ENCODE results near the gene NFIX.

The NFIX gene

DNA sequence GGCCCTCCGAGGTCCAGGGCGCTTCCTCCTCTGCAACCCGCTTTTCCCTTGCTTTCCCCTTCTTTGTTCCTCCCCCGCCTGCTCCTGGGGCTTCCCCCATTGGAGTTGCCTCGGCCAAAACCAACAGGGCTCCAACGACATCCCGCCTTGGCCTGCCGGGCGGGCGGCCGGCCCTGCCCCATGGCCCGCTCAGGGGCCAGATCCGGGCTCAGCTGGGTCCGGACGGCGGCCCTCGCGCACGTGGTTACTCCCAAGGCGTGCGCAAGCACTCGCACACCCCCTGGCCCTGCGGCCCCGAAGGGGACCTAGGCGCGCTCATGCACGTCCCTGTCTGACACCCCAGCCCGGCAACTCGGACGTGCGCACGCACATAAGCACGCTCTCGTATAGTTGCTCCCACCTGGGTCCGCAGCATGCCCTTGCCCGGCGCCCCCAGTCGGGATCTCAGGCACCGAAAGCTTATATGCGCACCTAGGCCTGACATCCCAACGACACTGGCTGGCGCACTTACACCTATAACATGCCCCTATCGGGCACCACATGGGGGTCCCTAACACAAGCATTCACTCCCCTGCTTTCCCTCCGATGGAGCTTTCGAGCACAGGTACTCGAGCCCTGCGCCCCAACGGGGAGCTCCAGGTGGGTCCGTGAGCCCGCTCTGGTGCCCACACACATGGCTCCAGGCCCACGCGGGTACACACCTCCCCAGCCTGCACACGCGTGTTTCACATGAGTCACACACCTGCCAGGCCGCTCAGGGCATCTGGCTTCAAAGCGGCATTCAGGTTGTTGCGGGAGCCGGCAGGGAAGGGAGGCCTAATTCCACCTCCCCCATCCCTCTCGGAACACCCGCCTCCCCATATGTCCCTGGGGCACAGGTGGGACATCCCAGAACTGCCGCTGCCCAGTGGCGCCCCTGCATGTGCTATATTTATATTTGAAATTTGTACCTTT is 15.0 kb downstream of the NFIX start:
- ATAC-seq = no peak

DNA sequence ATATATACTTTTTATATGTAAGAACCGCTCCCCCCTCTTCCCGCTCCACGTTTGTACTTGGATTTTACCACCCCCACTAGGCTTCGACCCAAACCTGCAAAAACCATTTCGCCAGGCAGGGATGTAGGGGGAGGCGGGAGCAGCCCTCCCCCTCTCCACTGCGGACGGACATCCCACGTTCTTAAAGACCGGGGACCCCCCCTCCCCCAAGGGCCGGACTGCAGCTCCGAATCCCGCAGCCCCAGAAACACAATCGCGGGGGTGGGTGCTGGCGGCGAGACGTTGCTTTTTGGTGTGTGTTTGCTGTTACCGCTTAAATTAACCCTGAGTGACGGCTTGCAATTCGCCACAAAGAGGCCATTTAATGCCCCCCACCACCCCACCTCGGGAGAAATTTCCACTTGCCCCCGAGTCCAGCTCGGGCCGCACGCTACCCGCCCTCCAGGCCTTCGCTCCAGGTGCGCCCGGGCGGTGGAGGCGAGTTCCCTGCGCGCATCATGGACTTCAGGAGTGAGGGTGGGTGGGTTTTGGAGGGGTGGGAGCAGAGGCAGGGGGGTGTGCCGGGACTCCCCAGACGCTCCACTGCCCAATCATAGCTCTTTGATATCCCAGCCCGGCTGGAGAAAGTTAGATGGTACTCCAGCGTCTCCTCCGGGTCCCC is 15.8 kb downstream of the NFIX start:
- ATAC-seq = no peak

DNA sequence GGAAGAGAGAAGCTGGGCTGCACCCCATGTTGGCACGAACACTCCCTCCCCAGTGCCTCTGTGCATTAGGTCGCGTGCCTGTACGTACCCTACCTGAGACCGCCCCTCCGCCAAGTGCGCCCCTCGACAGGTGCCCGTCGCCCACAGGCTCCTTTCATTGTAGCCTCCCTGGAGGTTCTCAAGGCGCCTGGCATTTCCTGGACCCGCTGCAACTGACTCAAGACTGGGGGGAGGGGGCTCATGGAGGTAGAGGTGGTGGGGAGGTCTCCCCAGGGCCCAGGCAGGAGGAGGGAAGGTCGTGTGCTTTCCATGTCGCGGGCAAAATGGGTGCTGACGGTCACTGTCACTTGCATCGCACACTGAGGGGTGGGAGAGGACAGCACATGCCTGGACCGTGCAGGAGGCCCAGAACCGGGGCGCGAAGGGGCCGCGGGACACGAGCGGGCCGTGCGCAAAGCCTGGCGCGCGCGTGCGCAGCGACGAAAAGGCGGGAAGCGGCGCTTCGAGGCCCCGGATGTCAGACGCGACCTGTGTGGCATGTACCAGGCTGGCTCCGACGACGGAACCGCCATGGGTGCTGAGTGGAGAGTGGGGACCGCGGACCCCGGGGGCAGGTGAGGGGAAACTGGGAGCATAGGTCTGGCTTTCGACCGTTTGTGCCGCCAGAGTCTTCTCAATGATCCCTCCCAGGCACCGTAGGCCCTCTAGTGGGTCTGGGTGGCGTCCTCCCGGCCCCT is 16.5 kb downstream of the NFIX start:
- no peak for ATAC-seq

DNA sequence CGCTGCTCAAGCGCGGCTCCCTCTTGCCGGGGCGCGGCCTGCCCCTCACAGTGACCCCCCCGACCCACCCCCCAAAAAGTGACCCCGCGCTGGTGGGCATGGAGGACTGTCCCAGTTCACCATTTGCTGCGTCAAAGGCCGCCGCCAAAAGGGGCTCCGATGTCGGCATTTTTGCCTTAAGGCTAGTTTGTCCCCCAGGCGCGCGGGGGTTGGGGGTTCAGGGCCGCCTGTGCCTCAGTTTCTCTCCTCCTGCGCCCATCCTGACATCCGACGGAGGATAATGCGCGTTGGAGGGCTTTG is 17.1 kb downstream of the NFIX start:
- no peak for ATAC-seq

DNA sequence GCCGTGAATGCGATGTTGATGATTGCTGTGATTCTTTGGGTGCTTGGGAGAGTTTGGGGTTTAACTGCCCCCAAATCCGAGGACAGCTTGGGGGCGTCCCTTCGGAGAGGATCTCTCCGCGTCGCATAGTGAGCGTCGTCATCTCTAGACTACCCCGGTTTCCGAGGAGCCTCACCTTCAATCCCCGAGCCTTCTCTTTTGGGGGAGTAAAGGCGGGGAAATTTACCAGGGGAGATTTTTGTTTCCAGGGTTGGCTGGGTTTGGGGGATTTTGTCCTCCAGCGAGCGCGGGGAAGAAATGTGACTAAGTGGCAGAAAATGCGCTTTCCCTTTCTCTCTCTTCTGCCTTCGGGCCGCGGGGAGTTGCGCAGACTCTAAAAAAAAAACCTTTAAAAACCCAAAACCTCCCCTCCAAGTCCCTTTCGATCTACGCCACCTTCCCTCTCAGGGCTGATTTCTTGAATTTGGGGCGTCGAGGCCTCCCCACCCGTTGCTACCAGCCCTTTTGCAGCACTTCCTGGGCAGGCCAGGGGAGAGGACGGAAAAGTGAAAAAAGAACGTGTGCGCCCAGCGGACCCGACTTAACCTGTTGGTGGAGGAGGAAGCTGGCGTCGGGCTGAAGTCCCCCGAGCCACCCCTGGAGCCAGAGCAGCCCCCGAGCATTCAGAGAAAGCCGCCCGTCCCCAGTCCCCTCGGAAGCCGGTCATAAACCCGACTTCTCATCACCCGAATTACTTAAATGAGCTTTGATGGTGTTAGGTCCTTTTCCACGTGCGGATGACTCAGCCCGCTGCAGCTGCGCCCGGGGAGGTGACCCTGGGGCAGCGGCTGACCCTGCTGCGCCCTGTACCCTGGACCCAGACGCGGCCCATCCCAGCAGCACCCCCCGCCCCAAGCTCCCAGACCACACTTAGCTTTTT is 17.7 kb downstream of the NFIX start:
- ATAC-seq = peak; percentile 36 to 39

DNA sequence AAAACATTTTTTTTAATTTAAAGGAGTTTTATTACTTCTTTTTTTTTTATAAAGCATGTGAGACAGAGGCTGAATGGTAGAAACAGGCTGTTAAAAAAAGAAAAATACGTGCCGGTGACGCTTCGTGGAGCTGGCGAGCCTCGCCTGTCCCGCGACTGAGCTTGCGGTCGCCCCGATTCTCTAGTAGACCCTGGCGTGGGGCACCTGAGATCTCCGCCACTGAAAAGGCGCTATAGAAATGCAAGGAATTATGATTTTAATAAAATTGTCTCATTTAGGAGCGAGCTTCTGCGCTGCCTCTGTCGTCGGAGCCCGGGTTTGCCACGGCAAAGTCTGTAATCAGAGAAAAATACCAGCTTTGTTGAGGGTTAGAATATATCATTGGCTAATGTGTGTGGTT is 18.4 kb downstream of the NFIX start:
- ATAC-seq = no peak

DNA sequence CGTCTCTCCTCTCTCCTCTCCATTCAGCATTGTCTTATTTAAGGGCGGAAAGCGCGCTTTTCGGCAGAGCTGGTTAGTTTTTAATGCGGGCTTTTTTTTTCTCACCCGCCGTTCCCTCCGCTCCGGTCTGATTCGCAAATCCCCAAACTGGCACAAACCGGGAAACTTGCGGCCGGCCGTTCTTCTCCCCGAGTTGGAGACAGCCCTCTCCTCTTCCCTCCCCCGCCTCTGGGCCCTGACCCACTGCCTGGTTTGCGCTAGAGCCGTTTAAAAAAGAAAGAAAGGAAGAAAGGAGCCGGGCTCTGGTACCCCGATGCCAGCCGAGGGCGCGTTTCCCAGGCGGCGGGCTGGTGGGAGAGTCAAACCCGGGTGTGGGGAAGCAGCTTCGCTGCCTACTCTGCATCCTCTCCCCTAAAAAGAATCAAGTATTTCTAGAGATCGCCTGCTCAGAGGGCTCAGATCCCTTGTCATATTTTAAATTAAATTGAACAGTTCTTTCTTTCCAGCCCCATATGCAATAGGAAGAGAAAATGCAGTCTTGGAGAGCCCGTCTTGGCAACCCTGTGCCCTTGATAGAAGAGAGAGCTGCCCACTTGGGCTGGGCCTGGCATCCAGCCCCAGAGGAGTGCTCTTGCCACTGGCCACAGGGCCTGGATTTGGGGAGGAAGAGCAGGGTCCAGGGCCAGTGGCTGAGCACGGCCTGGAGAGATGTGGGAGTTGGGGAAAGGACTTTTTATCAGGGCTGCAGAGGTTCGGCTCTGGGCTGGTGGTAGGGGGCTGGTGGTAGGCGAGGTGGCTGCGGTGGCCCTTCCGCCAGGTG is 19.0 kb downstream of the NFIX start:
- no peak for ATAC-seq

DNA sequence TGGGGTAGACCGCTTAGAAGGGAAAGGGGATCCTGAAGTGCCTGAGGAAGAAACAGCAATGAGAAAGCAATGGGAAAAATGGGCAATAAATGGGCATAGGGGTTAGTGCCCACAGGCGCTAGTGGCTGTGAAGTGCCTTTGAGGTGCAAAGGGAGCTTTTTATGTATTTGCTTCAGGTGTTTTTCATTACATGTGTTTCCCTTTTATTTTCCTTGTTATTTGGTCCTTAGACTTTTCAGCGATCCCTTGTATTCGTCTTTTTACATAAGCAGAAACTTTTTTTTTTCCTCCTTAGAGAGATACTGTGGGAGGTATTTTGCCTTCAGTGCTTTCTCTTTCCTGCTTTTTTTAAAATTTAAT is 19.6 kb downstream of the NFIX start:
- ATAC-seq = no peak

DNA sequence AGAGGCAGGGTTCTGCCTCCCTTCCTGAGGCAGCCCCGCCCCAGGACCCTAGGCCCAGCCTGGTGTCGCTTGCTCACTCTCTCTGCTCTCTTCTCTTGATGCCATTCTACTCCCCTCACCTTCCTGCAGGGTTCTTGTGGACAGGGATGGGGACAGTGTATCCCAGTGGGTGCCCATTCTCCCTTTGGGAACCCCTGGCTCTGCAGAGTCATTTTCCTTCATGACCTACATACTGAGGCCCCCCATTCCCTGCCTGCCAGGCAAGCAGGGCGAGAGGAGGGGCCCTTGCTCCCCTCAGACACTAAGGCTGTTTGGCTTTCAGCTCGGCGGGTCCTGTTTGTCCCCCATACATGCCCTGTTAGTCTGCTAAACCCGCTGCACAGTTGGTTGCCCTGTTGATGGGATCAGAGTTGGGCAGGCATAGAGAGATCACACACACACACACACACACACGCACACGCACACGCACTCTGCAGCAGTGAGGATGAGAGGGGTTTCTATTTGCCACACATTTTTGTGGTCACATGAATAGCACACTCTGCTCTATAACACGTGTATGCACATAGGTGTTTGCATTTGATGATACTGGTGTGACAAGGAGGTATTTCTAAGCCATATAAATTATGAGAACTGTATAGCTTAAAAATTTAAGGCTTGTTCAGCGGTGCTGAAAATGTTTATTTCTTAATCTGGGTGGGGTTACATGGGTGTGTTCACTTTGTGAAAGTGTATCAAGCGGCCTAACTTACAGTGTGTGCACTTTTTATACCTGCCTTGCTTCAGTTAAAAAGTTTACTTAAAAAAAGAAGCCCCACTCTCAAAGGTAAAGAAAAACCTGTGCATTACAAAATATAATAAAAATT is 20.3 kb downstream of the NFIX start:
- no peak for ATAC-seq

DNA sequence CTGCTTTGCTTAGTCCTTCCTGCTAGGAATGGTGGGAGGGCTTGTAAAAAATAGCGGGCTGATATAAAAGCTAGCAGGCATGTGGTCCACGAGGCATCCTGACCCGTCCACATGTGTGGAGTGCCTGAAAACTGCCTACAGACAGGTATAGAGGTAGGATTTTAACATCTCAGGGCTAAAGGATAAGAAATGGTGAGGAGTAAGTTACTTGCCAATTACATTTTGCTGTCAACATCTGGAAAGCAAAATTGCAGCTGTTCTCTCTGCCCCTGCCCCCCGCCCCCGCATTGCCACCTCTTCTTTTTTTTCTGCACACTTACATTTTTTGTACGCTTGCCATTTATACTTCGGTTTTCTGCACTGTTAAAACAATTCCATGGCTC is 21.0 kb downstream of the NFIX start:
- no peak for ATAC-seq

DNA sequence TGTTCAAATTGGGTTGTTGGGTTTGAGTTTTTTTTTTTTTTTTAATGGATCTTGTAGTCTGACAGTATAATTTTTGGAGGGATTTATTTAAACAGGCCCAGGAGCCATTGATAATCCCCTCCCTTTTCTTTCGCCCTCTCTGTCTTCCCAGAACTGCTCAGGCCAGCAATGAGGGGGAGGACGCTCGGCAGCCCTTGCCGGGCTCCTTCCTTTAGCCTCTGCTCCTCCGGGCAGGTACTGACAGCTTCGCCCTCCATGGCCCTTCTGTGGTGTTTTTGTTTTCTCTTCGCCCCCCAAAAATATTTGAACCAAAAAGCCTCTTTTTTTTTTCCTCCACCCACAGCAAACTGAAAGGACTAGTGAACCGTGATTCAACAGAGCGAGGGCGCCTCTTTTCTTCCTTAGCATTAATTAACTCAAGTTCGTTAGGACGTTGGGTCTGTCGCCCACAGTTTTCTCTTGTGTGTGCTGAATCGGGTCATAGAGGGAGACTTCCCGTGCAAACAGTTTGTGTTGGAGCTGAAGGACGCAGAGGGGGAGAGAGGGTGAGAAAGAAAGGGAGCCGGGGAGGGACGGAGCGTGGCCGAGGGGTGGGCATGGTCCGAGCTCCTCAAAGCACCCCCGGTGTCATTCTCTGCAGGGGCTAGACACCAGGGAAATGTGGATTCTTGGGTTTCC is 21.5 kb downstream of the NFIX start:
- ATAC-seq = no peak

DNA sequence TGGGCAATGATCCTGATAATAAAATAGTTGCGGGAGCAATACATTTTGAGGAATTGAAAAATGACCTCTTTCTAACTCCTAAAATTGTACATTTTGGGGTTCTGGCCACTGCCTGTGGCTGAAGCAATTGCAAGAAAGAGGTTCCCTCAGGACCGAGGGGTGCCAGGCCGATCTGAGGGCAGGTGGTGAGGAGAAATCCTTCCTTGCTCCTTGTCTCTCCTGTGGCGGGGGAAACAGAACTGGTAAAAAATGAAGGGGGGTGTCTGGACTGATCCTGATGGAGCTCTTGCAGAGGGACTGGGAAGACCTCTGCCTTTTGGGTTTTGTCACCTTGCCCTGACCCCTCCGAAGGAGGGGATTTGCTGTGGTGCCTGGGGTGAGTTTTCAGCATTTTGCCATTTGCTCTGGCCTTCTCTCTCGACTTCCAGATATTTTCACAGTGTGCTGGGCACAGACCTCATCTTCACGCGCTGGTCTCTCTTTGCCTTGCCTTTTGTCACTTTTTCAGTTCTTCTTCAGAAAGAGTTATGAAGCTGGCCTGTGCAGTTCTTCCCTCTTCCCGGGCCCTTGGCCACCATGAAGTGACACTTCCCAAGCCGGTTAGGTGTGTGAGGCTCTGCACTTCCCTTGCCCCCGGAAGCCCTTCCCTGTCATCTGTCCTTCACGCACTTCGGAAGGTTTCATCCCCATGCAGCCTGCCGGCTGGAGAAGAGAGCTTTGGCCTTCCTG is 22.2 kb downstream of the NFIX start:
- no peak for ATAC-seq

DNA sequence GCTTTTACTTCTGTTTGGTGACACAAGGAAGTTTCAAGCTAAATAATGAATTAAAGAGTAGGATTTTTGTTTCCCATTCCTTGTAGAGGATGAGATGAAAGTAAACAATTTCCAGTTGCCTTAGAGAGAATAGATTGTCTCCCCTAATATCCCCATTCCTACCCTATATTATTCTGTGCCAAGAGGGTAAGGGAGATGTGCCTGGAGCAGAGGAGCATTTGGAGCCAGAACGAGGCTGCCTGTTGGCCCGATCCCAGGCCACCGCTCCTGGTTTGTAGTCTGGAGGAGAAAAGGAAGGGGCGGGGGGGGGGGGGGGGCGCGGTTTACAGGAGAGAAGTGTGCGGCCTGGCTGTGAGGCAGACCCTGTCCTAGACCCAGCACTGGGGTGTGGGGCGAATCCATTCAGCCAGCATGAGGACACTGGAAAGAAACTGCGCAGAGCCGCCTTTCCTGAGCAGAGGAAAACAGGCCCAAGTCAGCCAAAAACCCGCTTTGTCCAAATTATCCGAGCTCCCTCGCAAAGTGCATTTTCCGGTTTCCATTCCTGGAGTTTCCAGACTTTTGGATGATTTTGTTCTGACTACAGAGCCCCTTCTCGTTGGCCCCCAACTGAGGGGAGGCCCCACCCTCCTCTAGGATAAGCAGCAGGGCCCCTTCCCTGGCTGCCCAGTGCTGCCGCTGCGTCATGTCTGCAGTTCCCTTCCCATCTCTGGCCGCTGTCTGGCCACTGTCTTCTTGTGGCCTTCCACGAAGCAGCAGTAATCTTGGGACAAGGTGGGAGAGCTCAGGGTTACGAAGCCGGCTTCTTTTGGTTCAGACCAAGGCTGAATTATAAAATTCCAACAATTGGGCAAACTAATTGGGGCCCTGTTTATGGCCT is 23.0 kb downstream of the NFIX start:
- ATAC-seq = no peak

DNA sequence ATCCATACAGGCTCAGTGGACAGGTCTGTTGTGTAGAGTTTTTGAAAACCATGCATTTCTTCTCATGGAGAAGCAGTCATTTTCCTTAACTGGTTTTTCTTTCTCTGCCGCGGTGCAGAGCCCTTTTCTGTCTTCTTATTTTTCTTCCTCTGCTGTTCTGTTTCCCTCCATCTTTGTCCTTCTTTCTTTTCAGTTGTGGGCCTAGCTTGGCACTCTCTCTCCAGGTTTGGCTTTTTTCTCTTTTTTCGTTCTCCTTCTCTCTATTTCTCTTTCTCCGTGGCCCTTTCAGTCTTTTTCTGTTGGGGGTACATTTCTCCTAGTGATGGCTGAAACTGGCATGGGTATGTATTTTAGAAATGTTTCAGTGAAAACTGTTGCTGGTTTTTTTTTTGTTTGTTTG is 24.1 kb downstream of the NFIX start:
- ATAC-seq = no peak

DNA sequence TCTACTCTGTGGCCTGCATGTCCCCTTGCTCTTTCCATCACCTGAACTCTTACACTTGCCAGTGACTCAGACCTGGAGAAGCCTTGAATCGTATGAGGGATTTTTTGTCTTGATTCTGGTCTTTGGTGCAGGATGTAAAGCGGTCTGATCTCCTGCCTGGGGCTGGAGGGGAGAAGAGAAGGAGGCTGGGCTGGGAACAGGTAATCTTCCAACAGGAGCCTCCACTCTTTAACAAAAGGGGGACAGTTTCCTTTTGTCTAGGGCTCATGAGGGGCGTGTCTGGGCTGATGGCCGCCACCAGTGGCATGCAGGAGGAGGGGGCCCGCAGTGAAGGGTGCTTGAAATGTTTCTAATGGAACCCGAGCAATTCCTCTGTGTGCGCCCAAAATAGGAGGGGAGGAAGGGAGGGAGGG is 24.7 kb downstream of the NFIX start:
- ATAC-seq = no peak

DNA sequence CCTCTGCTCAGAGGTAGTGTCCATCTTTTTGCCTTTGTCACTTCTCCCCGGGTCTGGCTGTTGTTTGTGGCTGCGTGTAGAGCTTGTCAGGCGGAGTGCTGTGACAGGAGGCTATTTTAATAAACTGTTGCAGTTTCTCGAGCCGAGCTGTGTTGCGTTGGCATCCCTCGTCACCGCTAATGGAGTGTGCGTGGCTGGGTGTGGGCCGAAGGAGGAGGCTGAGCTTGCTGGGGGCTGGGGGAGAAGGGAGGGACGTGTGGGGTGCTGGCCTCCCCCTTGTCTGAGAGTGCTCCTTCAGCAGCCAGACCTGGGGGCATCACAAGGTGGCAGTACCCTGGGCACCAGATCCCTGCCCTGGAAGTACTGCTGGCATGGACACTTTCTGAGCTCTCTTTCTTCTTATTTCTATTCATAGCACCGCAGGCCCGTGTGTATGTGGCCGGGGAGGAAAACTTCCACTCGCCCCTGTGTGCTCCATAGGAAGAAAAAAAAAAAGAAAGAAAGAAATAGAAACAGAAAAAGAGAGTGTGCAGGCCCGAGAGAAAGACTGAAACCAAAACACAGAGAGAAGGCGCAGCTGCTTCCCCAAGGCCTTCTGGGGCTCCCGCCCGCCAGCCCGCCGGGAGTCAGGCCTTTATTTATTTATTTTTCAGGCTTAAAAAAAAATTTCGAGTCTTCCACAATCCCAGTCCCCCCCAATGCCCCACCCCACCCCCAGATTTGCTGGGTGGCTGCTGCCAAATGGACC is 27.0 kb downstream of the NFIX start:
- no peak for ATAC-seq

DNA sequence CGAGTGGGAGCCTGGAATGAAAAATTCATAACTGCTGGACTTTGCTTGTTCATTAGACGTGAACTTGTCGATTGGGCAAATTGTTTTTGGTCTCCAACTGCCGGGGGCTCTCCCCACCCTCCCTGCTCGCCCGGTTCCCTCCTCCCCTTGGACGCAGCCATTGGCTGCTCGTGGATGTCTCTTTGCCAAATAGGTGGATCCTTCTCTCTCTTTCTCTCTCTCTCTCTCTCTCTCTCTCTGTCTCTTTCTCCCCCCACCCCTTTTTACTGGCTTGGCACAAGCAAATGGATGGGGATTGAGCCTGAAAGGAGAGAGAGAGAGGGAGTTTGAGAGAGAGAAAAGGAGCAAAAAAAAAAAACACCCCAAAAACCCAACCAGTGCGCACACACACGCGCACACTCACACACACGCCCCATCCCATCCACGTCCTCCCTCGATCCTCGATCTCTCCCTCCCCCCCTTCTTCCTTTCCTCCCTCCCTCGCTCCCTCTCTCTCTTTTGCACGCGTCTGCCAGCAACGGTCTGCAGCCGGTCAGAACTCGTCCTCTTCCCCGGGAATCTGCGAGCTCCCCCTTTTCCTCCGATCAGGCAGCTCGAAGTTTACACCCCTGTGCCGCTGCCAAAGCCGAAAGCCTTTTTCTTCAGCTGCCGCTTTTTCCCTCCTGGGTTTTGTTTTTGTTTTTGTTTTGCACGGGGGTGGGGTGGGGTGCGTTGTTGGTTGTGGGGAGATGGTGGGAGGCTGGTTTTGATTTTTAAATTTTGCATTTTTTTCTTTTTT is 27.8 kb downstream of the NFIX start:
- no peak for ATAC-seq
